GM12878 (cell line): ENCODE data around the gene CSF3. TPM values are rescaled to one million over a fixed set of nuclear protein-coding genes. Genes with fewer than 3 reads are reported as not detected.

Experiments used
- ATAC-seq: fragments of 200-7000 bp; cut with Tn5 transposase; 3 replicates; pipeline ENCODE4 v1.9.1; 2020; ENCODE audit warnings: mild to moderate bottlenecking, moderate library complexity
- BruUV-seq: library from RNA; stranded (reverse); fragments of 400-500 nt; replicated peaks from 2 replicates; lab custom pipeline; 2021; lab: Mats Ljungman, UMichigan
- CTCF ChIA-PET: fragments of 300-600 bp; sonication (Branson Sonifier 250); formaldehyde crosslinking; extraction: SDS; loops from one replicate; lab custom pipeline; 2021; ENCODE audit warnings: inconsistent platforms; lab: Yijun Ruan, JAX
- POLR2A ChIA-PET: fragments of 350-600 bp; formaldehyde crosslinking; extraction: SDS; loops from one replicate; lab custom pipeline; 2021; ENCODE audit warnings: inconsistent platforms; lab: Charles Lee
- RAD21 ChIA-PET: fragments of 300-600 bp; sonication (Branson Sonifier 250); formaldehyde crosslinking; loops from one replicate; lab custom pipeline; 2023; ENCODE audit warnings: antibody characterized with exemption; ENCODE audit not compliant: unreplicated experiment; lab: Charles Lee
- SMC1A ChIA-PET: fragments of 300-600 bp; sonication (Branson Sonifier 250); formaldehyde crosslinking; loops from one replicate; lab custom pipeline; 2023; ENCODE audit not compliant: unreplicated experiment, uncharacterized antibody; lab: Charles Lee
- DNase-seq: peaks from one replicate; pipeline ENCODE4 v3.0.0-alpha.2; 2011; ENCODE audit warnings: low read depth, low spot score
- FAIRE-seq: peaks from 3 replicates; lab custom pipeline; 2011; peaks lifted over from hg19 to GRCh38; lab: Jason Lieb, UNC
- H2AFZ ChIP-seq: 2 replicates; pipeline ENCODE4 v1.6.0; 2011; ENCODE audit warnings: low read depth, low read length, control low read depth; ENCODE audit not compliant: control insufficient read depth
- H3K27ac ChIP-seq: 2 replicates; pipeline ENCODE4 v1.5.1; 2011; ENCODE audit warnings: control low read depth; ENCODE audit not compliant: control insufficient read depth, insufficient read depth
- H3K27me3 ChIP-seq, 2 experiments: replicated peaks in 1 of 2; 2 replicates each; pipeline versions ENCODE4 v1.6.0 to v1.6.1; 2011; ENCODE audit warnings: low read length in 1 of 2; ENCODE audit not compliant: control insufficient read depth in 2 of 2, insufficient read depth in 2 of 2
- H3K36me3 ChIP-seq, 2 experiments: 2 replicates each; pipeline ENCODE4 v1.5.1; 2011; ENCODE audit warnings: low read length in 1 of 2; ENCODE audit not compliant: control insufficient read depth in 2 of 2, insufficient read depth in 2 of 2
- H3K4me1 ChIP-seq: 2 replicates; pipeline ENCODE4 v1.6.1; 2011; ENCODE audit warnings: mild to moderate bottlenecking, low read length, moderate library complexity, mixed read lengths; ENCODE audit not compliant: control insufficient read depth, insufficient read depth
- H3K4me2 ChIP-seq: 2 replicates; pipeline ENCODE4 v1.6.0; 2011; ENCODE audit warnings: control low read depth; ENCODE audit not compliant: control insufficient read depth, insufficient read depth
- H3K4me3 ChIP-seq: fragments of 200-600 bp; sonication (generic); 2 replicates; pipeline ENCODE4 v1.5.1; 2016
- H3K79me2 ChIP-seq: 2 replicates; pipeline ENCODE4 v1.6.0; 2011; ENCODE audit warnings: low read length; ENCODE audit not compliant: control insufficient read depth, insufficient read depth
- H3K9ac ChIP-seq: 2 replicates; pipeline ENCODE4 v1.8.0; 2011; ENCODE audit warnings: low read length, control low read depth, mixed read lengths; ENCODE audit not compliant: control insufficient read depth, insufficient read depth
- H3K9me3 ChIP-seq: replicated peaks from 3 replicates; pipeline ENCODE4 v1.5.1; 2011; ENCODE audit warnings: mild to moderate bottlenecking, low read length; ENCODE audit not compliant: control insufficient read depth, insufficient read depth
- H4K20me1 ChIP-seq: 2 replicates; pipeline ENCODE4 v1.6.0; 2011; ENCODE audit not compliant: control insufficient read depth, insufficient read depth
- BRCA1 ChIP-seq: IDR thresholded peaks from 2 replicates; pipeline ENCODE4 v1.6.1; 2011; ENCODE audit warnings: low read depth, low read length, improper control_type of control experiment
- CEBPB ChIP-seq, 2 experiments: fragments of 150-350 bp in 1 of 2; IDR thresholded peaks; 2 replicates each; pipeline ENCODE4 v1.6.1; 2012 to 2014; ENCODE audit warnings: low read depth in 2 of 2, low read length in 2 of 2, borderline replicate concordance in 1 of 2, inconsistent platforms in 1 of 2
- CTCF ChIP-seq, 3 experiments: IDR thresholded peaks in 2 of 3; conservative IDR thresholded peaks in 1 of 3; 2 replicates each; pipeline ENCODE4 v1.5.1; 2011; ENCODE audit warnings: low read depth in 3 of 3, low read length in 3 of 3, mild to moderate bottlenecking in 3 of 3, control low read depth in 2 of 3, moderate library complexity in 2 of 3, inconsistent platforms in 1 of 3, mixed read lengths in 1 of 3; ENCODE audit not compliant: control insufficient read depth in 2 of 3, insufficient read depth in 1 of 3; ENCODE audit errors: extremely low read depth in 1 of 3
- ELK1 ChIP-seq: IDR thresholded peaks from 2 replicates; pipeline ENCODE4 v1.6.1; 2012; ENCODE audit warnings: low read depth, low read length, improper control_type of control experiment
- EZH2 ChIP-seq: IDR thresholded peaks from 2 replicates; pipeline ENCODE4 v1.6.1; 2012; ENCODE audit warnings: low read depth, mild to moderate bottlenecking, control low read depth, inconsistent platforms, low read length, borderline replicate concordance; ENCODE audit not compliant: control insufficient read depth
- POU2F2 ChIP-seq: IDR thresholded peaks from 3 replicates; pipeline ENCODE4 v1.6.1; 2011; ENCODE audit warnings: low read depth, mild to moderate bottlenecking, low read length, borderline replicate concordance
- RAD21 ChIP-seq: IDR thresholded peaks from 2 replicates; pipeline ENCODE4 v1.6.1; 2011; ENCODE audit warnings: mild to moderate bottlenecking, low read depth, low read length, moderate library complexity; ENCODE audit not compliant: insufficient read depth
- RBBP5 ChIP-seq: fragments of 200-600 bp; sonication (generic); conservative IDR thresholded peaks from 2 replicates; pipeline ENCODE4 v1.6.1; 2016
- RUNX3 ChIP-seq: IDR thresholded peaks from 2 replicates; pipeline ENCODE4 v1.6.1; 2012; ENCODE audit warnings: low read length, inconsistent platforms
- SMAD1 ChIP-seq: fragments of 450-650 bp; IDR thresholded peaks from 2 replicates; pipeline ENCODE4 v1.6.1; 2018; ENCODE audit warnings: mild to moderate bottlenecking, low read depth; ENCODE audit not compliant: partially characterized antibody
- SP1 ChIP-seq: IDR thresholded peaks from one replicate; pipeline ENCODE4 v1.6.1; 2011; ENCODE audit warnings: low read depth, low read length
- SUPT20H ChIP-seq: IDR thresholded peaks from 2 replicates; pipeline ENCODE4 v1.6.1; 2011; ENCODE audit warnings: low read depth, mild to moderate bottlenecking, low read length, moderate library complexity, borderline replicate concordance; ENCODE audit not compliant: control insufficient read depth
- WGBS: methylation state at CpG from one replicate; pipeline ENCODE4 v1.1.6; 2016; ENCODE audit warnings: low lambda C conversion rate; ENCODE audit not compliant: insufficient replicate concordance, insufficient coverage; ENCODE audit errors: missing lambda C conversion rate; 5-methylcytosine and 5-hydroxymethylcytosine counted together
- in situ Hi-C: fragments of 300-500 bp; cut with MboI; formaldehyde crosslinking; loops from 9 replicates; pipeline ENCODE4 v1.14.3; 2018; ENCODE audit warnings: mixed read lengths
- intact Hi-C: fragments of 100-400 bp; cut with micrococcal nuclease; formaldehyde crosslinking; loops from one replicate; pipeline ENCODE4 v1.14.2; 2022; ENCODE audit not compliant: unreplicated experiment
- polyA plus RNA-seq, 11 experiments: library from polyadenylated mRNA; depleted of rRNA in 4 of 11; unstranded in 6 of 11; stranded (reverse) in 5 of 11; fragments of >200 nt; fragmentation: Nextera tagmentation in 4 of 11; fragmentation: Illumina TruSeq in 1 of 11; extraction: Ambion mirVana in 4 of 11; extraction: Trizol in 1 of 11; gene quantifications; 1 replicate in 1 of 11; 2 replicates in 10 of 11; pipeline versions ENCODE4 v1.2.1 to v1.2.3, GENCODE V29; 2011 to 2016; ENCODE audit warnings: inconsistent platforms in 2 of 11, missing spikeins in 2 of 11, low read depth in 1 of 11
- total RNA-seq, 4 experiments: library from RNA; depleted of rRNA in 3 of 4; stranded (reverse); fragments of >200 nt in 3 of 4; fragmentation: Illumina TruSeq in 1 of 4; extraction: Trizol in 1 of 4; gene quantifications; 2 replicates each; pipeline versions ENCODE4 v1.2.1 to v1.2.3, GENCODE V29; 2013 to 2021

Gene CSF3
- total and polyA plus RNA-seq, 10 of the 15 experiments (the other 5 are each of a cell fraction or from before 2014, with no cell fraction given) = 0.09 to 0.28 (median 0.12) TPM; not detected in 5

GRCh38 chr17:40038882-40039513 is 23.8 kb downstream of the CSF3 start:
- FAIRE-seq = no peak
- ChIA-PET SMC1A (interaction anchor here (1.0 to 1.6 kb wide), 2 partner anchors 72 to 74 kb away, joined by 3 to 4 read pairs; no protein-coding TSS in a partner anchor), RAD21 (no interaction called here), POLR2A (no interaction called here), CTCF (interaction anchor here (1.1 to 5.8 kb wide), 5 partner anchors 26 to 129 kb away, joined by 3 to 43 read pairs (median 5); no protein-coding TSS in a partner anchor)
- WGBS = 88% methylated on average over 11 of the region's 11 CpGs
- Histone ChIP-seq H3K4me2 (no peak overlapping the region), H3K9me3 (no peaks in the 10 kb centered on the region), H3K27ac (no peak overlapping the region), H3K4me1 (no peaks in the 10 kb centered on the region), H3K36me3 (peaks cover 4 to 11% of the 10 kb centered on the region in 2 experiments; a peak in 3 of 4 replicates), H4K20me1 (no peaks in the 10 kb centered on the region), H3K9ac (no peak overlapping the region), H2AFZ (no peak overlapping the region), H3K4me3 (no peak overlapping the region), H3K27me3 (no peaks in the 10 kb centered on the region), H3K79me2 (no peaks in the 10 kb centered on the region)
- TF ChIP-seq CTCF (IDR thresholded peaks at IDR 0.05 in 2 of 3, conservative IDR thresholded peaks at IDR 0.05 in 1 of 3; ENCODE audit: control insufficient read depth in 2 of 3, extremely low read depth in 1 of 3, insufficient read depth in 1 of 3, low read depth in 3 of 3, low read length in 3 of 3) (peak; percentile 18 to 35 (median 27); a peak in 3 of 6 replicates), BRCA1 (no peak), RUNX3 (no peak), POU2F2 (no peak), EZH2 (no peak), CEBPB (IDR thresholded peaks at IDR 0.05; ENCODE audit: borderline replicate concordance in 1 of 2, low read depth in 2 of 2, low read length in 2 of 2) (no peak), SP1 (no peak), RAD21 (0 out of 2 replicates have a peak, but pooled peaks have one; percentile 21), RBBP5 (no peak), SUPT20H (no peak), SMAD1 (no peak), ELK1 (no peak)
- intact Hi-C loops (no loop called here), in situ Hi-C loops (no loop called here)
- BruUV-seq = no TSS peak
- ATAC-seq = no peak
- DNase-seq = no peak
